AG09309 (cell line): ENCODE data around the gene CPLX1.

ENCODE experiments used
- DNase-seq: peaks from one replicate; pipeline ENCODE4 v3.0.0-alpha.2; 2010; ENCODE audit warnings: low read depth
- H3K4me3 ChIP-seq: 2 replicates; pipeline ENCODE4 v1.5.1; 2011; ENCODE audit warnings: mild to moderate bottlenecking, low read depth, low read length, moderate library complexity; ENCODE audit not compliant: control insufficient read depth
- CTCF ChIP-seq: IDR thresholded peaks from 2 replicates; pipeline ENCODE4 v1.5.1; 2011; ENCODE audit warnings: mild to moderate bottlenecking, low read depth, low read length, inconsistent platforms; ENCODE audit not compliant: insufficient read depth, control insufficient read depth; ENCODE audit errors: missing control alignments

CPLX1 gene

DNA sequence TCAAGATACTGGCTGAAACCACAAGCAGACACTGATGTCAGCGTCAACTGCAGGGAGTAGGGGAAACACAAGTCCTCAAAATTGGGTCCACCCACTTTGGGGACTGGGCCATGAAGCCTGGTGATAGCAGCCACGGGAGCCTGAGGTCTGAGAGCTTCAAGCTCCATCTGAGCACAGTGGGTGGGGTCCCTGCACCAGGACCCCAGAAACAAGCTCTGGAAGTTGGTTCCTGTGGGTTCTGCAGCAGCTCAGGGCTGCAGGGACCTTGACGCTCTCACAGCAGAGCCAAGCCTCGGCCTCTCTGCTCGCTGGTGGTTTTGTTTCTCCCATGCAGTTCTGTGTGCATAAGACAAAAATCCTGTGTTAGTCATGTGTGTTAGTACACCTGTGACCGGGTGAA is 54.5 kb downstream of the CPLX1 start:
- no peak for DNase-seq
- no peak overlapping the region for H3K4me3 ChIP-seq
- TF ChIP-seq CTCF = no peak

- no peak for DNase-seq
- H3K4me3 ChIP-seq = no peak overlapping the region
- no peak for TF ChIP-seq CTCF
Observed at GRCh38 chr4:770022-770421, 55.9 kb downstream of the CPLX1 start.

- H3K4me3 ChIP-seq = no peak overlapping the region
- TF ChIP-seq CTCF = no peak
- no peak for DNase-seq
Observed at GRCh38 chr4:769511-769910, 56.4 kb downstream of the CPLX1 start.

GRCh38 chr4:768995-769394 is 56.9 kb downstream of the CPLX1 start:
- no peak for DNase-seq
- no peak overlapping the region for H3K4me3 ChIP-seq
- TF ChIP-seq CTCF = no peak

DNA sequence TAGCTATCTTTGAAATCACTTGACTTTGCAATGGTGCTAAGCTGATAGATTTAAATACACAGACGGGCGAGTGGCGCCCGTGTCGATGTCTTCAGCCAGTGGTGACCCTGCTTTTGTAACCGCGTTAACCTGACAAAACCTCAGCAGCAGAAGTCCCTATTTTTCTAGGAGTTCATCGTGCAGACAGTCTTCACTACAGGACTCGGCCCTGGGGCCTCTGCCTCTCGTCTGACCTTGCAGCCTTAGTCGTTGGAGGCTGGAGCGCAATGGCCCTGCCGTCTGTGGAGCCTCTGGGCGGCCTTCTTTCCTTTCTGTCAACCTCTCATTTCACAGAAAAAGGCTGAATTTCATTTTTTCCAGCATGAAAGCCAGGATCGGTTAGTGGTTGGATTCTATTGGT is 57.9 kb downstream of the CPLX1 start:
- DNase-seq = no peak
- TF ChIP-seq CTCF = no peak
- no peak overlapping the region for H3K4me3 ChIP-seq

DNA sequence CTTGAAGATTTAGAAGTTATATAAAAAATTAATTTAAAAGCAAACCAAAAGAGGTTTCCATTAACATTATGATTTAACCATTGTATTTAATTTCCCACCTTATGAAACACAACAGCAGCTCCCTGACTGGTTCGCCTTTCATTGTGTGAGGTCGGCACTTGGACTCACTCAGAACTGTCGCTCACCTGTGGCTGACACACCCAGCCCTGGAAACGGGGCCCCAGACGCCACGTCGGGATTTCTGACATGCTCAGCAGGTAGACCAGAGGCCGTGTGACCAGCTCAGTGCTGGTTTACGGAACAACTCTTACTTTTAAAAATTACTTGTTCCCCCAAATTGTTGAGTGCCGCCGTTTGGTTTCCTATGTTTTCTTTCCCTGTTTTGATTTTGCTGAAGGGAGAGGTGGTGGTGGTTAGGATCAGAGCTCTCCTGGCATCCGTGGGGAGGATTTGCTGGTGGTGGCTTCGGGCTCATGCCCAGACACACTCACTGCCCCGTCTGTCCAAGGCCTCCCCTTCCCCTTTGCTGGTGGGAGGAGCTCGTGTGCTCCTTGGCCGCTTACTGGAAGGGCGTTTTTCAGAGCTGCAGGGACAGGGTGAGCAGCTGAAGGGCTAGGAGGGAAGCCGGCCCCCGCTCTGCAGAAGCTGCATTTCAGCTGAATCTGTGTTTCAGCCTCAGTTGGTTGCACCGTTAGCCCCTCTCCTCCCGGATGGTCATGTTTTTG is 59.2 kb downstream of the CPLX1 start:
- no peak overlapping the region for H3K4me3 ChIP-seq
- no peak for TF ChIP-seq CTCF
- DNase-seq = no peak

DNA sequence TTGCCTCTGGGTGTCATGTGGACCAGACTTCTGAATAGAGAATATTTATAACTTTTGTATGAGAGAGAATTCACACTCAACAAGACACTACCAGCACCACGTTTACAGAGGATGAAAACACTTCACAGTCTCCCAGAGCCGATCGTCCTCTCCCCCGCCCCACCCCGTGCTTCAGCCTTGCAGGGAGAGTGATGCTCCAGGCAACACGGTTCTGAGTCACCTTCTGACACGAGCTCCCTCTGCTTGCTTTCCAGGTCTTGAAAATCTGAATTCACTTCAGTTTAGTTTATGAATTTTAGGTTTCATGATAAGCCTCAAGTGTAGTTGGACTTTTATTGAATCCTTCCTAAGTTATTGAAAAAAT is 59.8 kb downstream of the CPLX1 start:
- DNase-seq = no peak
- no peak for TF ChIP-seq CTCF
- no peak overlapping the region for H3K4me3 ChIP-seq
